ENCODE data around the gene SPEM3.
A peak's percentile ranks its signal among the peaks of the same experiment; 100 is the strongest.

Gene SPEM3

DNA sequence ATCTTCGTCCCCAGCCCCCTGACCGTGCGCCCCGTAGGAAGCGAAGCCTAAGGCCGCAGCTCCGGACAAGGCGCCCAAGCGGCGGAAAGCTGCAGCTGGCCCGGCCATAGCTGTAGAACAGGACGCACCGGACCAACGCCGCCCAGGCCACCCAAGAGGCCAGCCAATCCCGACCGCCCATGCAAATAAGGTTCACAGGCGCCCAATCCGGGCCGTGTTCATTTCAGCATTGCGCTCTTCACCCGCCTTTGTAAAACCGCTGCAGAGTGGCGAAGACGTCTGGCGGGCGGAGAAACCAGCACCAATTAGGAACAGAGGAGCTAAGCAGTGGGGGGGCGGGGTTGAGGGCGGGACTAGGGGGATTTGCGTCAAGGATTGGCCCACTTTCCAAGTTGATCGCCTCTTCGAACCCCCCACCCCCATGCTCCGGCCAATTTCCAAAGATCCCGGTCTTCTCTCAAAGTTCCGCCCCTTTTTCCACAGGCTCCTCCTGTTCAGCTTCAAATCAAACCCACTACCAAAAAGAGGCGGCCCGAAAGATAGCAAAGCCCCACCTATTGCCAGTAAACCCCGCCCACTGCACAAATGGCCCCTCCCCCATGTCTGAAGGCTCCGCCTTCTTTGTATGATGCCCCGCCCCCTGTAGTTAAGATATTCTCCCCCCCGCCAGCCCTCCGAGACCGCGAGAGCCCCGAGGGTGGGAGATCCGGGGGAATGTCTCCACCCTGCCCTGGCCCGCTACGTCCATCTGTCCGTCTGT is 24.5 kb upstream of the SPEM3 start, which contains the start of gene TMEM256:
TSS of gene TMEM256 (minus strand) at position 121 of the 760 bp plus-strand sequence. CDS start at position 108, 13 bp downstream.
- DNase-seq (ENCODE audit: low read depth), result peak; percentile 71

DNA sequence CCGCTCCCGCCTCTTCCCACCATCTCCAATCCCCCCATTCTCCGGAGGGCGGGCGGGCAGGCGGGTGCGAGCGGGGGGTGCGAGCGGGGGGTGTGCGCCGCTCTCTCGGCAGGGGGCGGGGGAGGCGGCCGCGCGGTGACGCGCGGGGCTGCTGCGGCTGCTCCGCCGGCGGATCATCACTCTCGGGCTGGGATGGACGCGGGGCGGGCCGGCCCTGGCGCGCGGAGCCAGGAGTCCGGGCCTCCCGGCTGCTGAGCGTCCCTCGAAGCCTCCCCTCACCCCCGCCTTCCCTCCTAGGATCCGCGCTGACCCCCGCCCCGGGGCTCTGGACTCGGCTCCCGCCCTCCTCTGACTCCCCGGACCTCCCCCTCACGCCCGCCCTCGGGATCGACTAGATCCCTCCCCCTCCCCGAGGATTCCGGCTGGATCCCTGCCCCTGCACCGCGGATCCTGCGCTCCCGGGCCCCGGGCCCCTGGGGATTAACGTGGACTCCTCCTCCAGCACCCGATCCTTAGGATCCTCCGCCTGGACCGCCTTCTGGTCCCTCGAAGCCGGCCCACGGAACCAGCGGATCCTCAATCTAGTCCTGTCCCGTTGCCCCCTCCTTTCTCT is 23.8 kb upstream of the SPEM3 start:
- DNase-seq (ENCODE audit: low read depth), result no peak

DNA sequence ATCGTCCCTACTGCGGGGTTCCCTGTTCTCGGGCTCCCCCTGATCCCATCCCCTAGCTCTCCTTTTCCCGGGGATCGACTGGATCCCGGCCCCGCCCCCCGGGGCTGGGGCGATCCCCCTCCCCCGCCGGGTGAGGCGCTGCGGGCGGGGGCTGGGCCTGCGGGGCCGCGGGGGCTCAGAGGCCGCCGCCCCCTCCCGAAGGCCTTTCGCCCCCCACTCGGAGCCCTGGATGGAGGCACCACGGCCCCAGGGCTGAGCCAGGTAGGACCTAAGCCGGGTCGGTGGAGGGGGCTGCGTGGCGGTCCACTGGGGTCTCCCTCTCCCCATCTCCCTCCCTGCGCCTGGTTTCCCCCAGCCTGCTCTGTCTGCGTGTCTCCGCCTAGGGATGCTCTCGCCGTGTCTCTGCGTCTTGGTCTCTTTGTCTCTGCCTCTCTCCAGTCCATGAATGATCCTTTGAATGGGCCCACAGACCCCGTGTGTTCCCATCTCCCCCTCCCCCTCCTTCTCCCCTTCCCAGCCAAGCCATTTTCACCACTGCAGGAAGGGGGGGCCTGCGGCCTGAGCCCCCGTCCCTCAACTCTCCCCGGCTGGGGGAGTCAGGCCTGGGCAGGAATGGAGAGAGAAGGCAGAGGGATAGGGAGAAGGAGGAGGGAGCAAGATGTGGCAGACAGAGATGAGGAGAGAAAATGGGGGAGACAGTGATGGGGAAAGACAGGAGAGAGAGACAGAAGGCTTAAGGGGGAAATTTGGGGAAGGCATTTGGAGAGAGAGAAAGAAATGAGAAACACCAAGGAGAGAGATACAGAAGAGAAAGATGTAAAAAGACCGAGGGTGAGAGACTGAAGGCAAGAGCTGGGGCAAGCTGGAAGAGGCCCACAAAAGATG is 23.1 kb upstream of the SPEM3 start:
- no peak for DNase-seq (ENCODE audit: low read depth)

DNA sequence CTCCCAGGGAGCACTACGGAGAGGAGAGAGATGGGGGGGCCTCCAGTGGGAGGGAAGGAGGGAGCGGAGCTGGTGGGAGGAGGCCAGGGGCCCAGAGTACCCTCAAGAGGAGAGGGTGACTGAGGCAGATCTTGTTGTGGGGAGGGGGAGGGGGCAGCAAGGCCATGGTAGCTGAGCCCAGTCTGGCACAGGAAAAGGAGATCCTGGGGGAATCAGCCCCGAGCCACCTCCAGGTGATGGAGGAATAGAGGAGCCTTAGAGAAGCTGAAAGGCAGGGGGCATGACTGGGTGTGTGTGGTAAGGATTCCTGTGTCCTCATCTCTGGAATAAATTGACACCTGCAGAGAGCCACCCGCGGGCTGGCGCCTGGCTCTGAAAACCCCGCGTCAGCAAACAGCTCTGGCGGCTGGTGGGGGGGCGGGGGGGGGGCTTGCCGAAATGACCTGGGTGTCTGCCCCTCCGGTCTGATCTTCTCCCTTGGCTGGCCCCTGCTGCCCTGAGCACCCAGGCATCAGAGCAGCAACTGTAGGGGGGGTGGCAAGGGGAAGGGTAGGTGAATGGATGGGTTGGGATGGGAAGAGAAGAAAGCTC is 22.3 kb upstream of the SPEM3 start:
- DNase-seq (ENCODE audit: low read depth), result no peak

DNA sequence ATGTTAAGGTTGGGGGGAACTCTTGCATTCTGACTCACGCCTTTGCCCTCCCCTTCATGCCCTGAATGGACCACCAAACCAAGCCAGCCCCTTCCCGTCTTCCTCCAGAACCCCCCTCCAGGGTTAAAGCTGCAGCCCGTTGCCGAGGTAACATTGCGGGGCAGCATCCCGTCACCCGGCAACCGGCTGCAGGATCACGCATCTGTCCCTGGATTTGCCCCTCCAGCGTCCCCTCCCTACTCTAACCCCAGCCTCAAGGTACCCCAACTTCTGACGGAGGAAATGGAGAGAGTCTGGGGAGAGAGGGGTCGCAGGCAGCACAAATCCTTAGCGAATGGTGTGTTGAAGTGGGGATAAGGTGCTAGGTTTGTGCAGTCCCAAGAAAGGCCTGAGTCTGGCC is 21.6 kb upstream of the SPEM3 start:
- no peak for DNase-seq (ENCODE audit: low read depth)

DNA sequence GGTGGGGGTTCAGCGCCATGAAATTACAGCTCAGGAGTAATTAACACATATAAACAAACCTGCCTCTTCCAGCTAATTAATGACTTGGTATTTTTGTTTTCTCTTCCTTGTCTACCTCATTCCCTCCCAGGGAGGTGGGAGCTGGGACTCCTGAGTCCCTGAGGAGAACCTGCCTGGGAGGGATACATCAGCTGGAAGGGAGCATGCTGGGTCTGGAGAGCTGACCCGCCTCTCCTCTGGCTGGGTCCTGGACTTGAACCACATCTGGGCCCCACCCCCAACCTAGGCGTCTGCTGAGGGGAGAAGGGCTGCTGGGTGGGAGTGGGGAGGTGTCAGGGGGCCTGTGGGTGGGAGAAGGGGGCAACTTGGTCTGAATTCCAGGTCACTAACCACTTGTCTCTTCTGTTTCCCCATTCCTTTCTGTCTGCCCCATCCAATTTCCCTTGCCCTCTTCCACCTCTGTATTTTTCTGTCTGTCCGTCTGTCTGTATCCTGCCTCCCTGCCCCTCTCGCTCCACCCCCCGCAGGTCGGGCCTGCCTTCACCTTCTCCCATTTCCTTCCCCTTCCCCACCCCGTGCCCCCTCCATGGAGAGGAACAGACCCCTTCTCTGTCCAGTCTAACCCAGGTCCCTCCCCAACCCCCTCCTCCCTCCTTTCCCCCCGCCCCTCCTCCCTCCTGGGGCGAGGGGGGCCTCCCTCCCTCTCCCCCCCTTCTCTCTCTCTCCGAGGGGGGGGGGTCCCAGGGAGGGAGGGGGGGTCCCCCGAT is 21.0 kb upstream of the SPEM3 start, which contains the start of gene NLGN2:
TSS of gene NLGN2 (plus strand) at position 361 of the 767 bp plus-strand sequence. CDS start 411 bp downstream, outside the sequence.
- DNase-seq (ENCODE audit: low read depth), result no peak

DNA sequence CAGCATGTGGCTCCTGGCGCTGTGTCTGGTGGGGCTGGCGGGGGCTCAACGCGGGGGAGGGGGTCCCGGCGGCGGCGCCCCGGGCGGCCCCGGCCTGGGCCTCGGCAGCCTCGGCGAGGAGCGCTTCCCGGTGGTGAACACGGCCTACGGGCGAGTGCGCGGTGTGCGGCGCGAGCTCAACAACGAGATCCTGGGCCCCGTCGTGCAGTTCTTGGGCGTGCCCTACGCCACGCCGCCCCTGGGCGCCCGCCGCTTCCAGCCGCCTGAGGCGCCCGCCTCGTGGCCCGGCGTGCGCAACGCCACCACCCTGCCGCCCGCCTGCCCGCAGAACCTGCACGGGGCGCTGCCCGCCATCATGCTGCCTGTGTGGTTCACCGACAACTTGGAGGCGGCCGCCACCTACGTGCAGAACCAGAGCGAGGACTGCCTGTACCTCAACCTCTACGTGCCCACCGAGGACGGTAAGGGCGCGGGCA is 20.4 kb upstream of the SPEM3 start:
- no peak for DNase-seq (ENCODE audit: low read depth)

DNA sequence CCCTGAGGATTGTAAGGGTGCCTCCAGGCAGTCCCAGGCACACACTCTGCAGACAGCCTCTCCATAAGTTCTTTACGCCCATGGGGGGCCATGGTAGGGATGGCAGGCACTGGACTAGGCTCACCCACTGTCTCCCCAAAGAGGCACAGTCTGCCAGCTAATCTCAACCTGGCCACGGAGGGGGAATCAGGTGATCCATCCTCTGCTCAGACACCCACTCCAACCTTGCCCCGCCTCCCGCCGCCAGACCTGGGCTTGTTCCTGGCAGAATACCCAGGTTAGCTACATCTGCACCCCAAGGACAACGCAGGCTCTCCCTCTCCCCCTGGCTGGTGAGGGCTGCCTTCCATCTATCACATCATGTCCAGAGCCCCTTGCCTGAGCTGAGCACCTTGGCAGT is 19.8 kb upstream of the SPEM3 start:
- DNase-seq (ENCODE audit: low read depth), result no peak

DNA sequence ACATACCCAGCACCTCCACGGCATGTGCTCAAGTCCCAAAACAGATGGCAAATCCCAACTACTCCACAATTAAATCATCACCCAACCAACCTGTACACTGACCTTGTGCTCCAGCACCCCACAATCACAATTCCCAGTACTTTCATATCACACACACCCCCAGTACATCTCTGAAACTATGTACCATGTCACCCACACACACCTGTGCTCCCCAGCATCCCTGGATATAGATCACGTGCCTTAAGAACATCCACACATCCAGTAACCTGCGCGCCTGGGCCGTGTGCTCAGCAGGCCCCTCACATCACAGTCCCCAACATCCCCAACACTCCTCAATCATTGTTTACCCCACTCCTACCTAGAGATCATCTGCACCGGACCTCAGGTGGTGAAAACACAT is 18.9 kb upstream of the SPEM3 start:
- DNase-seq (ENCODE audit: low read depth), result no peak

DNA sequence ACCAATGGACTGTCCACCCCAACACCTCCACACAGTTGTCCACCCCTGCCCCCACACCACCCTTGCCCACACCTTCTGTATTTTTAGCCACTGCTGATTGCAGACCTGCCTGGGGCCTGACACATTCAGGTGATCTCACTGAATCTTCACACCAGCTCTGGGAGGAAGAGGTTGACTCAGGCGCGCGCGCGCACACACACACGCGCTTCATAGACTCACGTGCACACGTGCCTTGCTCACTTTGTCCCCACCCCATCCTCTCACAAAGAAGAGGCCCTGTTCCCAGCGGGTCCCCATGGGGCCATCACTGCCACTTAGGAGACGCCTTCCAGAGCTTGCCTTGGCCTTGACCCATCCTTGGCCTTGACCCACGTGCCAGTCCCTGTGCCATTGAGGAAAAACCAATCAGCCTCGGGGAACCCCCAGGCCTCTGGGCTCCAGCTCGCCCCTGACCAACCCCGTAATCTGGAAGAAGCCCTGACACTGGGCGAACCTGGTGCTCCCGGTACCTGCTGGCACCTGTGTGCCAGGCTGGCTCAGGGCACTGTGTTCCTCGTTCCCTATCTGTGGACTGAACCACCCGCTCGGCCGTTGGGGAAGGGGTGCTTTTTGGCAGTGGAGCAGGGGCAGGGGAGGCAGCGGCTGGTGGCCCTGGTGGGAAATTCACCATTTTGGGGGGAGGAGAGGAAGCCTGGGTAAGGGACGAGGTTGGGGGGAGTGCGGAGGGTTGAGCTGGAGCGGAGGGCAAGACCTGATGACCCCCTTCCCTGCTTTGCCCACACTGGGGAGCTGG is 17.8 kb upstream of the SPEM3 start:
- DNase-seq (ENCODE audit: low read depth), result no peak

DNA sequence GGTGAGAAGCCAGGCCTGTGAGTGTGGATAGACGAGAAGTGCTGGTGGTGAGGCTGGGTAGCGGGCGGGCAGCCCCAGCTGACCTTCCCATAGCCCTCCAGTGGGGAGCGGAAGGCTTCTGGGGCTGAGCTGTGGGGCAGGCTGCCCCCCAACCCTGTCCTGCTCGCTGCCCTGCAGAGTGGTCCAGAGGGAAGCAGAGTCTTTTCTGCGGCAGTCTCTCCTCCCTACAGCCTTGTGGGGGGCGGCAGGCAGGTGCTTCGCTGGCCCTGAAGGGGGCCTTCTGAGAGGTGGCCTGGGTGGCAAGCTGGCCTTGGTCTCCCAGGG is 17.3 kb upstream of the SPEM3 start:
- no peak for DNase-seq (ENCODE audit: low read depth)

DNA sequence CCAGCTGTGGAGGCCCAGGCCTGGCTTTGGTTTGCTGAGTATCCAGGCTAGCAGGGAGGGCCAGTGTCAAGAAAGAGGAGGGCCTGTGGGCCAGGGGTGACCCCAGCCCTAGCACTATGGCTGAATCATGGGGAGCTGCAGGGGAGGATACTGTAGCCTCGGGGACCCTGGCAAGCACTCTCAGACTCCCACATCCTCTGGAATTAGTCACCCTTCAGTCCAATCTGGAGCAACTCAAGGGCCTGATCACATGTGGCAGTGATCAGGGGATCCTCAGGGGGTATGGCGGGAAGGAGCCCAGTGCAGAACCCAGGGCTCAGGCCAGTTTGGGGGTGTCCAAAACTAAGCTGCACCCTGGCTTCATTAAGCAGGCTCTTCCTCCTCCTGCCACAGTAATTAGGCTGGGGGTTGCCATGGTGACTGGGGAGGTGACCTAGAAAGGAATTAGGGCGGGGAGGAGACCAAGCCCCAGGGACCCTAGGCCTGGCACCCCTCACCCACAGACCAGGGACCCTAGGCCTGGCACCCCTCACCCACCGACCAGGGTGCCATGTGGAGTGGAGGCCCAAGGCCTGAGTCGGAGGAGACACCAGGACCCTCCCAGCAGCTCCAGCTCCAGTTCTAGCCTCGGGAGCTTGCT is 15.2 kb upstream of the SPEM3 start:
- DNase-seq (ENCODE audit: low read depth), result no peak

DNA sequence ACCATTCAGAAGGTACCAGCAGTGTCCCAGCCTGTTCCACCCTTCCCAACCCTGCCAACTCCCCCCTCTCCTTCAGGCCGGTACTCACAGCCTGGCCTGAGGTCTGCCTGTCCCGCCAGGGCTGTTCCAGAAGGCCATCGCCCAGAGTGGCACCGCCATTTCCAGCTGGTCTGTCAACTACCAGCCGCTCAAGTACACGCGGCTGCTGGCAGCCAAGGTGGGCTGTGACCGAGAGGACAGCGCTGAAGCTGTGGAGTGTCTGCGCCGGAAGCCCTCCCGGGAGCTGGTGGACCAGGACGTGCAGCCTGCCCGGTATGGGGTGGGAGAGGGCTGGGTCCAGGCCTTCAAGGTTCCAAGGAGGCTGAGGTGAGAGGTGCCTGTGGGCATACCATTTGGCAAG is 13.8 kb upstream of the SPEM3 start:
- DNase-seq (ENCODE audit: low read depth), result no peak

DNA sequence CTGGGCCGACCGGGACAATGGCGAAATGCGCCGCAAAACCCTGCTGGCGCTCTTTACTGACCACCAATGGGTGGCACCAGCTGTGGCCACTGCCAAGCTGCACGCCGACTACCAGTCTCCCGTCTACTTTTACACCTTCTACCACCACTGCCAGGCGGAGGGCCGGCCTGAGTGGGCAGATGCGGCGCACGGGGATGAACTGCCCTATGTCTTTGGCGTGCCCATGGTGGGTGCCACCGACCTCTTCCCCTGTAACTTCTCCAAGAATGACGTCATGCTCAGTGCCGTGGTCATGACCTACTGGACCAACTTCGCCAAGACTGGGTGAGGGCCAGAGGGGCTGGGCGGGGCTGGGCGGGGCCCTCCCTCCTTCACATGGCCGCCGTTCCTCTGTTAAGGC is 12.9 kb upstream of the SPEM3 start:
- DNase-seq (ENCODE audit: low read depth), result no peak

DNA sequence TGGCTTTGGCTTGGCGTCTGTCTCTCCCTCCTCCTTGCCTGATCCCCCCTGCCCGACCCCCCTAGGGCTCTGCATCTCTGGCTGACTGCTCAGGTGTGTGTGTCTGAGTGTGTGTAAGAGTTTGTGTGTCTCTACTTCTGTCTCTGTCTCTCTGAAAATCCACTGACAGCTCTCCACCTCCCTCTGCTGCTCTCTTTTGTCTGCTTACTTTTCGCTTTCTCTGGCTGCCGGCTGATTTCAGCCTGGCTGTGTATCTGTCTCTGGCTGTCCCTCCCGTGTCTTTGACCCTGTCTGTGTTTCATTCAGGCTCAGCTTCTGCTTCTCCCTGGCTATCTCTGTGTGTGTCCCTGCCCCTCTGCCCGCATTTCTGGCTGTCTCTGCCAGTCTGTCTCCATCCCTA is 12.3 kb upstream of the SPEM3 start:
- no peak for DNase-seq (ENCODE audit: low read depth)

DNA sequence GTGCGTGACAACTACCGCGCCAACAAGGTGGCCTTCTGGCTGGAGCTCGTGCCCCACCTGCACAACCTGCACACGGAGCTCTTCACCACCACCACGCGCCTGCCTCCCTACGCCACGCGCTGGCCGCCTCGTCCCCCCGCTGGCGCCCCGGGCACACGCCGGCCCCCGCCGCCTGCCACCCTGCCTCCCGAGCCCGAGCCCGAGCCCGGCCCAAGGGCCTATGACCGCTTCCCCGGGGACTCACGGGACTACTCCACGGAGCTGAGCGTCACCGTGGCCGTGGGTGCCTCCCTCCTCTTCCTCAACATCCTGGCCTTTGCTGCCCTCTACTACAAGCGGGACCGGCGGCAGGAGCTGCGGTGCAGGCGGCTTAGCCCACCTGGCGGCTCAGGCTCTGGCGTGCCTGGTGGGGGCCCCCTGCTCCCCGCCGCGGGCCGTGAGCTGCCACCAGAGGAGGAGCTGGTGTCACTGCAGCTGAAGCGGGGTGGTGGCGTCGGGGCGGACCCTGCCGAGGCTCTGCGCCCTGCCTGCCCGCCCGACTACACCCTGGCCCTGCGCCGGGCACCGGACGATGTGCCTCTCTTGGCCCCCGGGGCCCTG is 11.5 kb upstream of the SPEM3 start:
- DNase-seq (ENCODE audit: low read depth), result no peak

DNA sequence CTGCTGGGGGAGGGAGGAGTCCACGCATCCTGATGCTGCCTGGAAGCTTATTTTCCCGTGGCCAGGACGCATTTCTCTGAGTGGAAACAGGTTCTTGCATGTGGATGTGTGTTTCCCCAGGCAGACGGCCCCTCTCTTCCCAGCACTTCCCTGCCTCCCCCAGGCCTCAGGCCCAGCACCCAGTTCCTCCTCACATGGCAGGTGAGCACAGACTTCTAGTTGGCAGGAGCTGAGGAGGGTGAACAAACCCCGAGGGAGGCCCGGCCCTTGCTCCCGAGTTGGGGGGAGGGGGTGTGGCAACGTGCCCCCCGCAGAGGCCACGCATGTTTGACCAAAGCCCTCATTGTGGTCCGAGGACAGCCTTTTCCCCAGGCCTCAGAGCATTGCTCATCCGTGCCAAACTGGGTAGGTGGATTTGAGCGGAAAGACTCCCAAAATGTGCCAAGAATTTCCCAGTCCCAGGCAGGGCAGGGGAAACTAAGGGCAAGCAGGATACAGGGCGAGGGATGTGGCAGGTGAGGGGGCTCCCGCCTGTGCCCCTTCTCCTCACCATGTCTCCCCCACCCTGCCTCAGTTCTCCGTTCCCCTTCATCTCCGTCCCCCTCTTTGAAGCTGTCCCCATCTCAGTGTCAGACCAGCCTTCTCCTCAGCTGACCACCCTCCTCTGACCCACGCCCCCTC is 10.0 kb upstream of the SPEM3 start:
- DNase-seq (ENCODE audit: low read depth), result no peak

DNA sequence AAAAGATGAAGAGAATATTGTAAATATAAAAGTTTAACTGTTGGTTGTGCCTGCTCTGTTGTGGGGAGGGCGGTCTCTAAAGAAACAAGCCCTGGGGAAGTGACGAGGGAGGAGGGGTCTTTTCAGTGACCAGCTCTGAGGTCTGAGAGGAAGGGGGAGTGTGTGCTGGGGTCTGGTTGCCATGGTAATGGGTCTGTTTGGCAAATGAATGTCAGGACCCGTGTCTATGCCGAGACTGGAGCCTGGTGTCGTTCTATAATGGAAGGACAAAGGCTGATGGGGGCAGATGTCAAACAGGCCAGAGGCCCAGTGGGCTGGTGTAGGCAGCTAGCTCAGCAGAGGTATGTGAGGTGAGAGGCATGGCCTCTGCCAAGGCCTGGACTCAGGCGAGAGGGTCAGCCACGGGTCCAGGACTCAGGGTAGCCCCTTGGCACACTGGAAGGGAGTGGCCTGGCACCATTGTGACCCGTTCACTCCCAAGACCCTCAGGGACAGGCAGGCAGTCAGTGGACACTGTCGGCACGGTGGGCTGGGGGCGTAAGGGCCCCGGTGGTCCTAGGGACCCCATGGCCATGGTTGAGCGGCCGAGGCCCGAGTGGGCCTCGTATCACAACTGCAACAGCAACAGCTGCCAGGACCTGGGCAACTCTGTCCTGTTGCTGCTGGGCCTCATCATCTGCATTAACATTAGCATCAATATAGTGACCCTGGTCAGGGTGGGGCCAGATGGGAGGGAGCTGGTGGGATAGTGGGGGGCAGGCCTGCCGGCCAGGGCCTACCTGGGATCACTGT is 8.6 kb upstream of the SPEM3 start, which contains the start of gene SPEM1:
TSS of gene SPEM1 (plus strand) at position 506 of the 792 bp plus-strand sequence. CDS start at position 567, 61 bp downstream.
- no peak for DNase-seq (ENCODE audit: low read depth)
